HG02970 (cell line): ENCODE measurements around the gene FOXN3.
"Not testable (repeated sequence)": the region's sequence is repeated elsewhere in the genome, so short reads cannot be mapped to it uniquely, and the experiment has no call there.

Experiments
- ATAC-seq: cut with Tn5 transposase; IDR thresholded peaks from one replicate; pipeline ENCODE4 v1.9.1; 2021; ENCODE audit warnings: mild to moderate bottlenecking, moderate library complexity, moderate number of reproducible peaks; ENCODE audit not compliant: unreplicated experiment, low FRiP score

The FOXN3 gene

DNA sequence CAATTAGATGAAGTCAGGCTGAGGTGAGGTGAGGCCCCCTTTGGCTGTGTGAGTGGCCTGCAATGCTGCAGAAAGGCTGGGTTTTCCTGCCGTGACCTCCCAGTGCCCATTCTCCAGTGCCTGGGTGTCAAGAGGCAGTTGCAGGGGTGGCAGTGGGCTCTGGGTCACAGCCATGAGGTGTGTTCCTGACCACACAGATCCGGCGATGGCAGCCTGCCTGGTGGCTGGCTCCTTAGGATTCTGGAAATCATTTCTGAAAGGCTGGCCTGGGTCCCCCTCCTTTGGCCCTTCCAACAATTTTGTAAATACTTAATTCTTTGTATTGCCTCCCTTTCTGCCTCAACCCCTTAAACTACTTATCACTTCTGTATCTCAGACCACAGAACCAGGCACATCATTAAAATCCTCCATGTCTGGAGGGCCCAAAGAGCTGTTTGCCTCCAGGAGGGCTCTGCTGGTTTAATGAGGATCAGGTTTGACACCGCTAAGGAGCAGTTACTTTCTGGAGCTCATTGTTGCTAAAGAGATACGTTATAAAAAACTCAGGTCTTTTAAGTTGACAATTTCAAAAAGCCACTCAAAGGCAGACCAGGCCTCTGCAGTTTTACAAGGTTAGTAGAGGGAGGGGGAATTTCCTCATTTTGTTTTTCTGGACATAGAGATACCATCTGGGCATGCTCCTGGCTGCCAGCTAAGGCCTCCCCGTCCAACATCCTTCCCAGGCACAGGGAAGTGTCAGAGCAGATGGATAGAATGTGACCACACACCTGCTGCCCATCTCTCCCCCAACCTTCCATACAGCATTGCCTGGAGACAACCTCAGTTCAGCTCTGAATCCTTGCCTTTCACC lies 204.4 kb downstream of the FOXN3 start:
- no peak for ATAC-seq

DNA sequence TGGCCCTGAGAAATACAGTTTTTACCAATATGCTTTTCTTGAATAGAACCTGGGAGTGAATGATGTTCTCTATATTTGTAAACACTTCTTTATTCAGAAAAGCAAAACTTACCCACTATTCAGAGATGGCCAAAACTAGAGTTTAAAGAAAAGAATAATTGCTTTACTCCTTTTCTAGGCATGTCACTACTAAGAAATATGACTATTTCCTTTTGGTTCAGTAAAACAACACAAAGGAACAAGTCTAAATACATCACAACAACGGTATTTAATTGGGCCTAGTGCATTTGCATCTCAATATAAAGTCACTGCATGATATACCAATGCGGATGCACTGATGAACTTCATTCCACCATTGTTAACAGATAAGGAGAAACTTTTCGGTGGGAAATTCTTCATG lies 207.5 kb downstream of the FOXN3 start:
- no peak for ATAC-seq

DNA sequence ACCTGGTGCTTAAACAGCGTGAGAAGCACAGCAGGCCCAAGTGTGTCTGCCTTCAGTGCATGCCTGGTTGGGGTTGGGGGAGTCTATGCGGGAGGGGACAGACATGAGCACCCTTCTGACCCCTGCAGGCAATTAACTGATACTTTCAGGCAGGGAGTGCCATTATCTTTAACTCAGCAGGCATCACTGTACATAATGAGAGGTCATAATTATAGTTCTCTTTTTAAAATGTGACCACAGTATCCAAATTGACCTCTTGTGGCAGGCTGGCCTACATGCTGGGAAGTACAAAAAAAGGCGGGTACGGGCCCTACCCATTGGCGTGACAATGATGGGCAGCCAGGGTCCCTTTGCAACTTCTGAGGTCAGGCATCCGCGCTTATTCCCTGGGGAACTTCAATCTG lies 209.1 kb downstream of the FOXN3 start:
- no peak for ATAC-seq

DNA sequence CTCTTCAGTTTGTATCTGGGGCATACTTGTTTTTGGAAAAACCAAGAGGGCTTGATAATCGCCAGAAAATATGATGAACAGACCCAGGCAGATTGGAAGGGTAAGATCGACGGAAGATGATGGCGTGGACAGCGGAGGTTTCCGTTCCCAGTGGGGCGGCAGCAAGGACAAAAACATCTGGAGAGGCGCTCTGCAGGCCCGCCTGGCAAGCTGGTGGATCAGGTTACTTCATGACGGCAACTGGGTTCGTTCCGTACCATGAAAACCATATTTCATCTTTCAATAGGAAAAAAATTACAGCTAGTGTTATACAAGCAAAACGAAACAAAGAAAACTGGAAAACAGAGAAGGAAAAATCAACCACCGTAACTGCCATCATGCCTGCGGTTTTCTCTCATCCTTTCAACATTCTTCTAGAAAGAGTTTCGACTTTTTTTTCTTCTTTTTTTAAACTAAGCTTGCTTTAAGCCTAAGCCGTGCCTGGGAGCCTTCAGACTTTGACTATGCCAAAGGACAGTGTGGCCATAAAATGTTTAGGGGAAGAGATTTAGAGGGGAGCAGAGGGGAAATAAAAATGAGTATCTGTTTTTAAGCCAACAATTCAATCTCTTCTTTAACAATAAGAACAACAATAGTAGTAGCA lies 210.5 kb downstream of the FOXN3 start:
- no peak for ATAC-seq

DNA sequence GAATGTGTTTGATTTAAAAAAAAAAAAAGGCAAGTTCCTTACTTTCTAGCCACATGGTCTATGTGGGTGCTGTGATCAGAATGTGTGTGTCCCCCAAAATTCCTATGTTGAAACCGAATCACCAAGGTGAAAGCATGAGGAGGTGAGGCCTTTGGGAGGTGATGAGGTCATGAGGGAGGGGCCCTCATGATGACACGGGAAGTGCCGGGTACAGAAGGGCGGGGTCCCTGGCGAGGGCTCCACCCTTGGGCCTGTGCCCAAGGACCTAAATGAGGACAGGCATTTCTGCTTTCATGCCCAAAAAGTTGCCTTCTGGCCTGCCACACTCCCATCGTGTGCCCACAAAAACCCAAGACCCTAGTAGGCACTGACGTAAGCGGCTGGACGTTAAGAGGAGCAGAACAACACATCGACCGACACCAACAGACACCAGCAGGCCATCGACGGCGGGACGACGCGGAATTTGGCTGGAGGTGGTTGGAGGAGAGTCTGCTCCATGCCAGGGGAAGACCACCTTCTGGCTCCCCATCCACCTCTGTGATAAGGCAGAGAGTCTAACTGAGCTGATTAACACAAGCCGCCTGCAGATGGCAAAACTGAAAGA lies 211.8 kb downstream of the FOXN3 start:
- no peak for ATAC-seq

DNA sequence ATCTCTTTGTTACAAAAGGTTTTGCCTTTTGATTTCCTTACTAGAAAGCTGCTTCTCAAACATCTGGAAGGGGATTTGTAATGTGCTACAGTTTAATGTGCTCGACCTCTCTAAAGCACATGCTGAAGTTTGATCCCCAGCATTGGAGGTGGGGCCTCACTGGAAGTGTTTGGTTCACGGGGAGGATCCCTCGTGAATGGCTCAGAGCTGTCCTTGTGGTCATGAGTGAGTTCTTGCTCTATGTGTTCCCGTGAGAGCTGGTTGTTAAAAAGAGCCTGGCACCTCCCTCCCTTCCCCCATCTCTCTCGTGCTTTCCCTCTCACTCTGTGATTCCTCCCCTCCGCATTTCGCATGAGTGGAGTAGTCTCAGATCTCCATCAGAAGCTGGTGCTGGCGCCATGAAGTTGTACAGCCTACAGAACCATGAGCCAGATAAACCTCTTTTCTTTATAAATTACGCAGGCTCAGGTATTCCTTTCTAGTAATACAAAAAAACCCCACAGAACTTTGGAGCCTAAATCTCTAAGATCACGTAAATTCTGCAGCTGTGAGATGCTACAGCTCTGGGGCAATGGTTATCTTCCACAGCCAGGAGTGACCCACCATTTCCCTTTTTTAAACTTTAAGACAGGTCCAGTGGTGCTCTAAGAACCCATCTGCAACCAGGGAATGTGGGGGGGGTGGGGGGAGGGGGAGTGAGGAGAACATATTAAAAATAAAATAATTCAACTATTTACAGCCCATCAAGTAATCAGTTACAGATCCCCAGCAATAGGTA lies 214.4 kb downstream of the FOXN3 start:
- no peak for ATAC-seq

DNA sequence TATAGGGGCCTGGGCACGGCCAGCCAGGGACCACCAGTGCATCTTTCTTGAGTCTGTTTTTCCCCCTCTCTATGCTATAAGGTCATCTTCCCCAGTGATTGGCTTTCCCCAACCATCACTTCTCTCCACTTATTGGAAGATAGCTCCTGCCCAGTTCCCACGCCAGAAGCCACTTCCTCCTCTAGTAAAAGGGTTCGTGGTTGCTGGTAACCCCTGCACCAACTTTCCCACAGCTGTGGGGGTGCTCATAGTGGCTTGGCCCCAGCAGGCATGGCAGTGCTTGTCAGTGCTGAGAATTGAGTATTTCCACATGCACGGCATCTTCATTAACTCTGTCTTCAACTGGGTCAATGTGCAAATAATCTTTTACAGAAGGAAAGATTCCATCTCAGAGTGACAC lies 215.4 kb downstream of the FOXN3 start:
- ATAC-seq, result no peak

DNA sequence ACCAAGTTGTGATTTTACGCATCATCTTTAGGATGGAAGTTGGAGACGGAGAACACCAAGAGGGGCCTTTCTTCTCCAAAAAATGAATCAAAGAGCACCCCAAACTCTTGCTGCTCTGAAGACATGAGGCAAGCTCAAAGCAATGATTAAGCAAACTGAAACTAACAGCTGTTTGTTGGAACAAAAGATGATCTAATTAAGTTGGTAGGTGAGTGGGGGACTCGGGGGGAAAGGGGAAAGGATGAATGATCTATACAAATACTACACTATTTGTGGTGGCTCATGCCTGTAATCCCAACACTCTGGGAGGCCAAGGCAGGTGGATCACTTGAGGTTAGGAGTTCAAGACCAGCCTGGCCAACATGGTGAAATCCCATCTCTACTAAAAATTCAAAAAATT lies 217.7 kb downstream of the FOXN3 start:
- ATAC-seq, result not testable (repeated sequence)

DNA sequence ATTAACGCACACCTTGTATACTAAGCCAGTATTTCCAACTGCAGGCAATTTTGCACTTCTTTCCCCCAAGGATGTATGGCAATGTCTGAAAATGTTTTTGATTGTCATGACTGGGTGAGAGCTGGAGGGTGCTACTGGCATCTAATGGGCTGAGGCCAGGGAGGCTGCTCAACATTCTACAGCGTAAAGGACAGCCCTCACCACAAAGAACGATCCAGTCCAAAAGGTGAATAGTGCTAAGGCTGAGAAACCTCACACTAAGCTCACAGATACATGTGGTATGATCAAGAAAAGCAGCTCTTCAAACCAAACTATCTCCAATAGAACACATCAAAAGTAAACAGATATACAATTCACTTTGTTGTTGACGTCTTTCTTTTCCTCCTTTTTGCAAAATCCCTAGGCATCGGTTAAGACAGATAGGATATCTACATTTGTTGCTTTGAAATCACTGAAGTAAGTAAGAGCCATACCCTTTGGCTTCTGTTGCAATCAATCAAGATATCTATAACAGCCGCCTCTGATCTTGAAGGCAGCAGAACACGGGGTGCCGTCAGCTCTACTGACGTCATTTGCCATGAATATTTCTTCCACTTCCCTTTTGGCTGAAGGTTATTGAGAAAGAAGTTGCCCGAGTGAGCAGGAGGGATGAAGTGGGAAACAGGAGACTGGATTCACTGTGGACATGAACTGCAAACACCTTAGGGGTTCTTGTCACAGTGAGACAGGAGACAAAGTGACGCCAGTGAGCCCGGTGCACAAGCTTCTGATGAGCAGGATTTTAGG lies 218.3 kb downstream of the FOXN3 start:
- ATAC-seq, result no peak

DNA sequence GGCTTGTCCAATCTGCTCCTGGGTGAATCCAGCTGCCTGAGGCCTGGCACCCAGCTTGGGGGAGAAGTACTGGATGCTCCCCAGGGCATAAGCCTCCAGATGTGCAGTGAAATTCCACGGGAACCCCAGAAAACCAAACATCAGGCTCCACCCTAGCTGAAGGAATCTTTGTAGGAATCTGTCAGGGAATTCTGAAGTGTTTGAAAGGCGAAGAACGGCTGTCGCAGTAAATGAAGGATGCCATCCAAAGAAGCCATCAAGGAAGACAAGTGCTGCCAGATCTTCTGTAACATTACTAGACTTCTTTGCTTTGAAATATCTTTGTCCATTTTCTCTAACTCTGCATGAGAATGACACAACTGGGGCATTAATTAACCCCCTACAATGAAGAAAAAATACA lies 219.4 kb downstream of the FOXN3 start:
- ATAC-seq, result no peak

DNA sequence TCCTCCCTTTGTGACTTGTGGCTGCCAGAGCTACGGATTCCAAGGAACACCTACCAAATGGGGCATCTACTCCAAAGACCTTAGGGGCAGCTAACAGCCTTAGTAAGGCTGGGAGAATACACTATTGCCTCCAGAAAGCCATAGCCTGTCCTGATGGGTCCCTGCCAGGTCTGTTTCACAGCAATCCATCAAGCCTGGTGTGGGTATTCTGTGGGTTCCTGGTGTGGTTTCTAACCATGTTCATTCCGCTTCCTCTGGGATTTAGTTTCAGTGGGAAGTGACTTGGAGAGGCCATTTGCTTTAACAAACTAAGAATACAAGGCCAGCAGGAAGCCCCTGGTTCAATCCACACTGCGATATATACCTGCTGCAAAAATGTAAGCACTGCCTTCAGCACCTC lies 220.5 kb downstream of the FOXN3 start:
- ATAC-seq, result no peak

DNA sequence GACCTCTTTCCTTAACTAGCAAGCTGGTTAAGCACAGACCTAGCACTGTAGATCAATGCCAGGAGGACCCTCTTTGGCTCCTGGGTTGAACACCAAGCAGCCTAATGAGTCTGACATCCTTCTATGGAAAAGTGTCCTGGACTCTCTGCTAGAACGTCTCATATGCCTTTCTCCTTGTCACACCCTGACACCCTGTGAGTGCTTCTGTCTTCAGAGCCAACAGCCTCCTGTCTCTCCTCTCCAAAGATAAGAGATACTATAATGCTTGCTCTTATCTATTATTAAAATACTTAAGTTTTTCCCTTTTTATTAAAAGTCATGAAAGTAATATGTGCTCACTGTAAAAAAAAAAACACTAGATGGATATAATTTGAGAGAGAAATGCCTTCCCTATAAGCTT lies 222.7 kb downstream of the FOXN3 start:
- ATAC-seq, result no peak

DNA sequence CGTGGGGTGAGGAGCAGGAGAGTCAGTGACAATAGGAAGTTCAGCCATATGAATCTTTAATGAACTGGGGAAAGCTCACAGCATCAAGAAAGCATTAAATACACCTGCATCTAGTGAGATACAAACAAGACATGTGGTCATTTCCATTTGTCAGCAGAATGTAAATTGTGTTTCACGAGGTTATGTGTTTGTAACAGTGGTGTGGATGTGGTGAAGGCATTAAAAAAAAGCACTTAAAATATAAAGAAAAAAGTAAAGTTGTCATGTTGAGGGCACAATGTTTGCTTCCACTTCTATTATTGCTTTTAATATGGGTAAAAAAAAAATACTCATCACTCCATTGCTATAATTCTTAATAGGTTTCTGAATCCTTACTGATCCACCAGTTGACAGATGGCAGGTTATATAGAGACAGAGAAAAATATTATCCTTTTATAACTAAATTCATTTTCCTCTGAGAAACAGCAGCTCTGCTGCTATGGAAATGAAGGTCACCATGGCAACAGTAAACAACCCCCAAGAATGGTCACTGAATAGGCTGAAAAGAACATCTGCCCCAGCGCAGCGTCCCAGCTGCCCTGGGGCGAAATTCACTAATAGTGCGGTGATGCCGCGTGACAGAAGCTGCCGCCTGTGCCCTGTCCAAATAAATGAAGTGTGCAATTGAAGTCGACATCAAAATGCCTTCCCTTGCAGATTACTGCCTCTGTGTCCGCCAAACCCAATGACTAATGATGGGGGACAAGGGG lies 226.1 kb downstream of the FOXN3 start:
- ATAC-seq, result no peak

DNA sequence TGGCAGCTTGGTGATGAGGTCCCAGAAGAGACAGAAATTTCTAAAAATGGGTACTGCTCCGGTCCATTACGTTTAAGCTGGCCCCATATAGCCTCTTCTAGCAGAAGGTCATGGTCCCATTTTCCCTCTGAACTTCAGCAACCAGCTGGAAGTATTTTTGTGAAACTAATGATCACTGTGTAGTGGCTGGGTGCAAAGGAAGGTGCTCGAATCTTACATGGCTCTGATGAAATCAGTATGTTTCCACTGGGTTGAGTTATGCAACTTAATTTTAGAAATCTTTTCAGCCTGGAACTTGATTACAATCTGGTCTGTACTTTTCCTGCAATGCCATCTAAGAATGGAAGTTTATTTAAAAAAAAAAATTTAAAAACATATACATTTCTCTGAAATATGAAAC lies 228.5 kb downstream of the FOXN3 start:
- no peak for ATAC-seq

DNA sequence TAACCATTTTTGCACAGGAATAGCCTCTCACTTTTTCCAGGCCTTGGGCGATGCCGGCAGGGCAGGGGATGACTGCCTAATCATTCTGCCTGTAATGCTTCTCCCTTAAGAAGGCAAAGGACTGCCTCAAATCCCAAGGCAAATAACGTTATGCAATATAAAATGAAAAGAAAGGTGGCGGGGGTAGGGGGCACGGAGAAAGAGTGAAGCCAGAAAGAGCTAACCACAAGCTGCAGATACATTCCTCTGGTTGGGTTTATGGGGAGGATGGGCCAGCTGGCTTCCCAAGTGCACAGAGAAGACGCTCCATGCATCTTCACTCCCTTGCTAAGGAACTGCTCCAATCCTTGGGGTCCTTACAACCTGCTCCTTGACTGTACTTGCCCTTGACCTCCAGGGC lies 229.5 kb downstream of the FOXN3 start:
- ATAC-seq, result no peak

DNA sequence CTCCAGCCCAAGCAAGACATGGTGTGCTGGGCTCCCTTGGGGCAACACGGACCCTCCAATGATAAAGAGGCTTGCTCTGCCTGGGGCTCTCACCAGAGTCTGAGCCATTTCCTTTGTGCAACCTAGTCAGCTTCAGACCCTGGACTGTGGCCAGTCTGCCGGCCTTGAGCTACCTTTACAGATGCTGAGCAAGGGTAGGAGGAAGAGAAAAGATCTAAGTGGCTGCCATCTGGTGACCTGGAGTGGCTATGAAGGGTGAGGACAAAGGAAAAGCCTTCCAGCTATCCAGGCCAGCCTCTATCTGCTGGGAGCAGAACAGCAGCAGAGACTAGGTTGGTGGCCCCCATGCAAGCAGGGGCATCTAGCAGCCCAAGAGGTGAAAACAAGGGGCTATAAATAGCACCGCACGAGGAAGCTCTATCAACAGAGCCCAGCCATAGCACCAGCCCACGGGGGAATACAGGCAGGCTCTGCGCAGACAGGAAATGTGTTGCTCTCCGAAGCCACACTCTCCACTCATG lies 230.1 kb downstream of the FOXN3 start:
- no peak for ATAC-seq

DNA sequence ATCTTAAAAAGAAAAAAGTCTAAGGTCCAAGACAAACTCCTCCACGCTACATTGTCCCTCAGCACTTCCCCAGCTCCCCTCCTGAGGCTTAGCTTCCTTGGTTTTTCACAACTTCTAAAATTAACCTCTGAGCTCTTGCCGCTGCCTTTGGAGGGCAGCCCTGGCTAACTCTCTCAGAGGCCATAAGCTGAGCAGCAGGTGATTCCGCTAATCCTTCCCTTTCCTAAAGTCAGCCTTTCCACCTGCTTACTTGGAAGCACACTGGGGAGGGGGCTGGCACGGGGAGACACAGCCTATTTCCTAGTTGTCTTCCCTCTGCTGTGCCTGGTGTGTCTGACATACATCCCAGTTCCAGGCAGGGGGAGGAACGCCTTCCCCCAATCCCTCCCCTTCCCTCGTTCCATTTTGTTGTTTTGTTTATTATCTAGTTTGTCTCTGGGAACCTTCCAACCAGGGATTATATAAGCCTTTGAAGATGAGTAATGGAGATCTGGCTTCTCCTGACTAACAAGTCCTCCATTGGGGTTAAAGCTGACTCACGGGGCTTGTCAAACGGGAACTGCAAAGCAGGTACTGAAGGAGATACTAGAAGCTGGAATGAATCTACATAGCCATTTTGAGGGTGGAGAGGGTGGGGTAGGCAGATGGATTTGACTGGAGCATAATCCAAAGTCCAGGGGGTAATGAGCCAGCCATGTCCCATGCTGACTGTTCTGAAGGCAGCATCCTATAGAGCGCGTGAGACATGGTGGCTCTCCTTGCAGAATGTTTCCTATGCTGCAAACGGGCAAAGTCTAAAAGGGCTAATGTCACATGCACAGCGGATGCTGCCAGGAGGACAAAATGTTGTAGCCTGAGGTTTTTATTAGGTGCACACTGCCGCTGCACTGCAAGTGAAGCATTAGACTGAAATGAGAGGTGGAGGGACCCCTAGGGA lies 230.8 kb downstream of the FOXN3 start:
- ATAC-seq, result no peak

DNA sequence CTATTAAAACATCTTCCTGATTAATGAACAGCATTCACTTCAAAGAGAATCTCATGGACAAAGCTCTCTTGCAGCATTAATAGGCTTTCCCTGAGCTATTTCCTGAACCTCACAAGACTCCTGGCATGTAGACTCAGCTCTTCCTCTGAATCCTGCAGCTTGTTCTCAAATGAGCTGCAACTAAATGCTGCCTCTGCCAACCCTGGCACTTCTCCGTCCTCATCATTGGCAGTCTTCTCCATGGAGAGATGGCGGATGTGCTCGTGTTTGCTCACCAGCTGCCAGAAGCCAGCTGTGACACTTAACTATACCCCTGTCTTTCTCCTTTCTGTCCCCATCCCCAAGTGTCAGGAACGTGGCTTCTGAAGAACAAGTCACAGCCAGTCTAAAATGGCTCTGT lies 232.1 kb downstream of the FOXN3 start:
- ATAC-seq, result no peak
